Uterus (tissue), 2 donors: Measurements from ENCODE around the gene SMDT1.

Experiments used
- CTCF ChIP-seq, 4 experiments: fragments of 200-600 bp in 2 of 4; fragments of 450-650 bp in 2 of 4; sonication (generic) in 2 of 4; IDR thresholded peaks; one replicate each; pipeline ENCODE4 v1.5.1; 2016 to 2019; ENCODE audit warnings: antibody characterized with exemption in 4 of 4, mild to moderate bottlenecking in 2 of 4, moderate library complexity in 1 of 4
- POLR2A ChIP-seq, 2 donors: fragments of 450-650 bp; IDR thresholded peaks; one replicate each; pipeline ENCODE4 v1.6.1; 2016; ENCODE audit warnings: antibody characterized with exemption in 2 of 2, mild to moderate bottlenecking in 1 of 2, moderate library complexity in 1 of 2

- no peak for TF ChIP-seq POLR2A (IDR thresholded peaks at IDR 0.05)
- TF ChIP-seq CTCF (IDR thresholded peaks at IDR 0.05) = no peak
Observed at GRCh38 chr22:42111798-42112197, 32.3 kb downstream of the SMDT1 start.
